Measurements from ENCODE around the gene NCKAP5.

NCKAP5 gene

GRCh38 chr2:133532919-133533318 lies 35.3 kb downstream of the NCKAP5 start:
- in situ Hi-C loops (cut with HindIII; ENCODE audit: low sequenced_read_pairs): no loop called here

GRCh38 chr2:133531382-133531781 lies 36.9 kb downstream of the NCKAP5 start:
- in situ Hi-C loops (cut with HindIII; ENCODE audit: low sequenced_read_pairs): no loop called here
- TF ChIP-seq CTCF (IDR thresholded peaks at IDR 0.05; ENCODE audit: low read depth, low read length, missing control alignments): no peak
- DNase-seq (ENCODE audit: low read depth): no peak
- H3K4me3 ChIP-seq (ENCODE audit: low read depth, low read length): no peak overlapping the region

More at GRCh38 chr2:133532919-133533318, 35.3 kb downstream of the NCKAP5 start:
- peak; percentile 16 for DNase-seq (ENCODE audit: low read depth)
- no peak overlapping the region for H3K4me3 ChIP-seq (ENCODE audit: low read depth, low read length)
- TF ChIP-seq CTCF (IDR thresholded peaks at IDR 0.05; ENCODE audit: low read depth, low read length, missing control alignments): no peak

GRCh38 chr2:133530645-133531044 lies 37.6 kb downstream of the NCKAP5 start:
- in situ Hi-C loops (cut with HindIII; ENCODE audit: low sequenced_read_pairs): no loop called here
- no peak for DNase-seq (ENCODE audit: low read depth)
- TF ChIP-seq CTCF (IDR thresholded peaks at IDR 0.05; ENCODE audit: low read depth, low read length, missing control alignments): no peak
- H3K4me3 ChIP-seq (ENCODE audit: low read depth, low read length): no peak overlapping the region

- in situ Hi-C loops (cut with HindIII; ENCODE audit: low sequenced_read_pairs): no loop called here
- TF ChIP-seq CTCF (IDR thresholded peaks at IDR 0.05; ENCODE audit: low read depth, low read length, missing control alignments): no peak
These were observed 41.5 kb downstream of the NCKAP5 start for GRCh38 chr2:133526530-133527300.

GRCh38 chr2:133525613-133526529 lies 42.4 kb downstream of the NCKAP5 start:
- no peak overlapping the region for H3K4me3 ChIP-seq (ENCODE audit: low read depth, low read length)
- no peak for TF ChIP-seq CTCF (IDR thresholded peaks at IDR 0.05; ENCODE audit: low read depth, low read length, missing control alignments)
- DNase-seq (ENCODE audit: low read depth): no peak
- in situ Hi-C loops (cut with HindIII; ENCODE audit: low sequenced_read_pairs): no loop called here

More at GRCh38 chr2:133526530-133527300, 41.5 kb downstream of the NCKAP5 start:
- DNase-seq (ENCODE audit: low read depth): no peak
- no peak overlapping the region for H3K4me3 ChIP-seq (ENCODE audit: low read depth, low read length)

- no peak for DNase-seq (ENCODE audit: low read depth)
- no peak for TF ChIP-seq CTCF (IDR thresholded peaks at IDR 0.05; ENCODE audit: low read depth, low read length, missing control alignments)
- H3K4me3 ChIP-seq (ENCODE audit: low read depth, low read length): no peak overlapping the region
- in situ Hi-C loops (cut with HindIII; ENCODE audit: low sequenced_read_pairs): no loop called here
These were observed 43.2 kb downstream of the NCKAP5 start for GRCh38 chr2:133525090-133525489.
